Measurements from ENCODE around the gene UBR2.

UBR2 gene

GRCh38 chr6:42563697-42564505 is at the start of gene UBR2:
Gene UBR2, plus strand, starts transcription at chr6:42564029. Its CDS starts 291 bp downstream, at chr6:42564320.
- peak; percentile 96 to 99 for DNase-seq

- no peak for DNase-seq
These were observed 49.1 kb upstream of the UBR2 start for GRCh38 chr6:42514745-42515144.

- no peak for DNase-seq
These were observed 44.0 kb upstream of the UBR2 start for GRCh38 chr6:42519779-42520178.

- no peak for DNase-seq
These were observed 42.8 kb upstream of the UBR2 start for GRCh38 chr6:42520786-42521607.

GRCh38 chr6:42522036-42522435 is 41.8 kb upstream of the UBR2 start:
- DNase-seq = no peak

- DNase-seq = no peak
These were observed 40.7 kb upstream of the UBR2 start for GRCh38 chr6:42522942-42523814.

- DNase-seq = no peak
These were observed 38.6 kb upstream of the UBR2 start for GRCh38 chr6:42525206-42525605.

- no peak for DNase-seq
These were observed 37.2 kb upstream of the UBR2 start for GRCh38 chr6:42526616-42527015.

GRCh38 chr6:42527204-42527603 is 36.6 kb upstream of the UBR2 start:
- DNase-seq = no peak

- no peak for DNase-seq
These were observed 33.5 kb upstream of the UBR2 start for GRCh38 chr6:42530296-42530695.

- DNase-seq = no peak
These were observed 33.1 kb upstream of the UBR2 start for GRCh38 chr6:42530751-42531150.

- DNase-seq = peak in 1 of 2 donors; percentile 33
These were observed 31.7 kb upstream of the UBR2 start for GRCh38 chr6:42532038-42532669.

GRCh38 chr6:42533794-42534193 is 30.0 kb upstream of the UBR2 start:
- DNase-seq = no peak

- no peak for DNase-seq
These were observed 26.3 kb upstream of the UBR2 start for GRCh38 chr6:42537536-42537935.

- no peak for DNase-seq
These were observed 24.7 kb upstream of the UBR2 start for GRCh38 chr6:42539135-42539534.

GRCh38 chr6:42545226-42545773 is 18.5 kb upstream of the UBR2 start:
- no peak for DNase-seq

- DNase-seq = peak; percentile 87 to 92
These were observed 16.2 kb upstream of the UBR2 start for GRCh38 chr6:42547407-42548329.

- DNase-seq = no peak
These were observed 13.6 kb upstream of the UBR2 start for GRCh38 chr6:42550277-42550676.

GRCh38 chr6:42551217-42551616 is 12.6 kb upstream of the UBR2 start:
- no peak for DNase-seq

- DNase-seq = no peak
These were observed 11.4 kb upstream of the UBR2 start for GRCh38 chr6:42552380-42552779.

Data from hippocampal formation (tissue), 2 donors.